ENCODE measurements around the gene TARM1. TPM values are rescaled to one million over a fixed set of nuclear protein-coding genes. Genes with fewer than 3 reads are reported as not detected.
"Not testable (repeated sequence)": the region's sequence is repeated elsewhere in the genome, so short reads cannot be mapped to it uniquely, and the experiment has no call there.

TARM1 gene
- total RNA-seq, 1 donor from 2014 or later, result not detected

DNA sequence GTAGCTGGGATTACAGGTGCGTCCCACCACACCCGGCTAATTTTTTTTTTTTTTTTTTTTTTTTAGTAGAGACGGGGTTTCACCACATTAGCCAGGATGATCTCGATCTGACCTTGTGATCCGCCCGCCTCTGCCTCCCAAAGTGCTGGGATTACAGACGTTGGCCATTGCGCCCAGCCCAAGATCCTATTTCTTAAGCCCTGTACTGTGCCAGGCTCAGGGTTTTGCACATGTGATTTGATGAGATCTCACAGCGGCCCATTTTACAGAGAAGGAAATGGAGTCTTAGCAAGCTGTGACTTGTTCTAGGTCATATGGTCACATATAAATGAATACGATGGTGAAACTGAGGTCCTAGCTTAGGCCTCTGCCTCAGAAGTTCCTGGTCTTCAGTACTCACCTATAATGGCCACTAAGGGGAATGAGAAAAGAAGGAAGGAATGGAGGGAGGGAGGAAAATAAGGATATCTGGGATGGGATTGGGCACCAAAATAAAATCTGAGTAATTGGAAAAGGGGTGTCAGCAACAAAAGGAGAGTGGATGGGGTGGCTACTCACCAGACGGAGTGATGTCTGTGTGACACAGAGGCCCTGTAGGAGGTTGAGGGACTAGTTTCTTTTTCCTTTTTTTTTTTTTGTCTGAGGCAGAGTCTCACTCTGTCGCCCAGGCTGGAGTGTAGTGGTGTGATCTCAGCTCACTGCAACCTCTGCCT, 18.2 kb upstream of the TARM1 start:
- Mint-ChIP-seq H3K4me3 (no peak overlapping the region), H3K27ac (no peak overlapping the region), H3K4me1 (peaks cover 12% of the 10 kb centered on the region), H3K27me3 (ENCODE audit: low read depth) (peaks cover 32% of the 10 kb centered on the region), H3K9me3 (peaks cover 2% of the 10 kb centered on the region), H3K36me3 (peaks cover 2% of the 10 kb centered on the region)
- DNase-seq (ENCODE audit: low spot score in 2 of 2, unreplicated experiment in 2 of 2), result no peak
- TF ChIP-seq, protein P1, sequence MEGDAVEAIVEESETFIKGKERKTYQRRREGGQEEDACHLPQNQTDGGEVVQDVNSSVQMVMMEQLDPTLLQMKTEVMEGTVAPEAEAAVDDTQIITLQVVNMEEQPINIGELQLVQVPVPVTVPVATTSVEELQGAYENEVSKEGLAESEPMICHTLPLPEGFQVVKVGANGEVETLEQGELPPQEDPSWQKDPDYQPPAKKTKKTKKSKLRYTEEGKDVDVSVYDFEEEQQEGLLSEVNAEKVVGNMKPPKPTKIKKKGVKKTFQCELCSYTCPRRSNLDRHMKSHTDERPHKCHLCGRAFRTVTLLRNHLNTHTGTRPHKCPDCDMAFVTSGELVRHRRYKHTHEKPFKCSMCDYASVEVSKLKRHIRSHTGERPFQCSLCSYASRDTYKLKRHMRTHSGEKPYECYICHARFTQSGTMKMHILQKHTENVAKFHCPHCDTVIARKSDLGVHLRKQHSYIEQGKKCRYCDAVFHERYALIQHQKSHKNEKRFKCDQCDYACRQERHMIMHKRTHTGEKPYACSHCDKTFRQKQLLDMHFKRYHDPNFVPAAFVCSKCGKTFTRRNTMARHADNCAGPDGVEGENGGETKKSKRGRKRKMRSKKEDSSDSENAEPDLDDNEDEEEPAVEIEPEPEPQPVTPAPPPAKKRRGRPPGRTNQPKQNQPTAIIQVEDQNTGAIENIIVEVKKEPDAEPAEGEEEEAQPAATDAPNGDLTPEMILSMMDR (IDR thresholded peaks at IDR 0.05; ENCODE audit: unreplicated experiment), result no peak

DNA sequence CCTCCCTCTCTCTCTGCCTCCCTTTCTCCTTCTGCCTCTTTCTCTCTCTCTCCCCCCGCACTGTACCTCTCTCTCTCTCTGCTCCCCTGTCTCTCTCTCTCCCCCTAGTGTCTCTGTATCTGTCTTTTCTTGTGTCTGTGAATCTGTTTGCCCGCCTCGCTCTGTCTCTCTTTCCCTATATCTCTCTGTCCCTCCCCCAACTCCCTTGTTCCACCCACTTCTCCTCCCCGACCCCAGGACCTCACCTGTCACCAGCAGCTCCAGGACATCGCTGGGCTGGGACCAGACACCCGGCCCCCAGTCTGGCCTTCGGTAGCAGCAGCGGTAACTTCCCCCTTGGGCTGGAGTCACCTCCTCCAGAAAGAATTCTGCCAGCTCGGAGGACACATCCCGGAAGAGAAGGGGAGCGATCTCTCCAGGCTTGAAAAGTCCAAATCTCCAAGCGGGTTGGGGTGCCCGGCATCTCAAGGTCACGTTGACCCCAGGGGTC, 15.5 kb upstream of the TARM1 start:
- TF ChIP-seq, protein P1 (IDR thresholded peaks at IDR 0.05; ENCODE audit: unreplicated experiment), result no peak
- no peaks in the 10 kb centered on the region for H3K36me3 Mint-ChIP-seq
- H3K9me3 Mint-ChIP-seq, result peaks cover 4% of the 10 kb centered on the region
- peaks cover 42% of the 10 kb centered on the region for H3K27me3 Mint-ChIP-seq (ENCODE audit: low read depth)
- peaks cover 4% of the 10 kb centered on the region for H3K4me1 Mint-ChIP-seq
- no peak for DNase-seq (ENCODE audit: low spot score in 2 of 2, unreplicated experiment in 2 of 2)
- no peak overlapping the region for H3K27ac Mint-ChIP-seq
- peak overlapping the region; percentile 48 for H3K4me3 Mint-ChIP-seq

DNA sequence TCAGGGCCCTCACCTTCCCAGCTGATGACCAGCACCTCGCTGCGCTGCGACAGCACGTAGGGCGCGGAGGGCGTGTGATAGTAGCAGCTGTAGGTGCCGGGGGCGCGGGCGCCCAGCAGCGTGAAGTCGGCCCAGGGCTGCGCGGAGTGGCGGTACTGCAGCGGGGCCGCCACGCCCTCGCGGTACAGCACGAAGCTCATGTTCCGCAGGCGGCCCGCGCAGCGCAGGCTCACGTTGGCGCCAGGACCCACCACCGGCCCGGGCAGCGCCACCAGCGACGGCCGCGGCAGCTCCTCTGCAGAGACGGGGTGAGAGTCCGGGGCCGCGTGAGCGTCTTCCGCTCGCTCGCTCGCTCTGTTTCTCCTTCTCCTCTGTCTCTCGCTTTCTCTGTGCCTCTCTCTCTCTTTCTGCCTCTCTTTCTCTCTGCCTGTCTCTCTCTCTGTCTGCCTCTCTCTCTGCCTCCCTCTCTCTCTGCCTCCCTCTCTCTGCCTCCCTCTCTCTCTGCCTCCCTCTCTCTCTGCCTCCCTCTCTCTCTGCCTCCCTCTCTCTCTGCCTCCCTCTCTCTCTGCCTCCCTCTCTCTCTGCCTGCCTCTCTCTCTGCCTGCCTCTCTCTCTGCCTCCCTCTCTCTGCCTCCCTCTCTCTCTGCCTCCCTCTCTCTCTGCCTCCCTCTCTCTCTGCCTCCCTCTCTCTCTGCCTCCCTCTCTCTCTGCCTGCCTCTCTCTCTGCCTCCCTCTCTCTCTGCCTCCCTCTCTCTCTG, 14.9 kb upstream of the TARM1 start:
- DNase-seq (ENCODE audit: low spot score in 2 of 2, unreplicated experiment in 2 of 2), result peak in 1 of 2 experiments; percentile 65
- peak overlapping the region; percentile 56 for H3K4me3 Mint-ChIP-seq
- H3K36me3 Mint-ChIP-seq, H3K4me1 Mint-ChIP-seq, H3K9me3 Mint-ChIP-seq, H3K27ac Mint-ChIP-seq: not testable (repeated sequence)
- peaks cover 45% of the 10 kb centered on the region for H3K27me3 Mint-ChIP-seq (ENCODE audit: low read depth)

DNA sequence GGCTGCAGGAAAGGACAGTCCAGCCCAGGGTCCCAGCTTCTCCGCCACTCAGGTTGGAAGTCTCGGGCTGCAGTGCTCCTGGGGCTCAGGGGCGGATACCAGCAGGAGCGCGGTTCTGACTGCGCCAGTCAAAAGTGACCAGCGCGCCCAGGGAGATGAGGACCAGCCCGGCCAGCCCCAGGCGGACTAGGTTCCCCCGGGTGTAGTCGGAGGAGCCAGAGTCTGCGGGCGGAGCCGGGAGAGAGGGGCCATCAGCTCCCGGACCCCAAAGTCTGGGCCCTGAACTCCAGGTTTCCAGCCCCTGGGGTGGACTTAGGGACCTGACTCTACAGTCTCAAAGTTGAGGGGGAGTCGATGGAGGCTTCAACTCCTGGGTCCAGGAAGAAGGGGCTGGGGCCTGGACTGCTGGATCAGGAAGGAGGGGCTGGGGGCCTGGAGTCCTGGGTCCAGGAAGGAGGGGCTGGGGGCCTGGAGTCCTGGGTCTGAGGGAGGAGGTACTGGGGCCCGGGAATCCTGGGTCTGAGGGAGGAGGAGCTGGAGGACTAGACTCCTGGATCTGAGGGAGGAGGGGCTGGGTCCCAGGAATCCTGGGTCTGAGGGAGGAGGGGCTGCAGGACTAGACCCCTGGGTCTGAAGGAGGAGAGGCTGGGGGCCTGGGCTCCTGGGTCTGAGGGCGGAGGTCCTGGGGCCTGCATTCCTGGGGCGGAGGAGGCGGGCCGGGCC, 14.1 kb upstream of the TARM1 start:
- Mint-ChIP-seq H3K4me3 (no peak overlapping the region), H3K4me1 (peaks cover 4% of the 10 kb centered on the region), H3K36me3 (no peaks in the 10 kb centered on the region), H3K27ac (no peak overlapping the region), H3K9me3 (peaks cover 4% of the 10 kb centered on the region), H3K27me3 (ENCODE audit: low read depth) (peaks cover 48% of the 10 kb centered on the region)
- no peak for DNase-seq (ENCODE audit: low spot score in 2 of 2, unreplicated experiment in 2 of 2)
- TF ChIP-seq, protein P1 (IDR thresholded peaks at IDR 0.05; ENCODE audit: unreplicated experiment), result no peak

DNA sequence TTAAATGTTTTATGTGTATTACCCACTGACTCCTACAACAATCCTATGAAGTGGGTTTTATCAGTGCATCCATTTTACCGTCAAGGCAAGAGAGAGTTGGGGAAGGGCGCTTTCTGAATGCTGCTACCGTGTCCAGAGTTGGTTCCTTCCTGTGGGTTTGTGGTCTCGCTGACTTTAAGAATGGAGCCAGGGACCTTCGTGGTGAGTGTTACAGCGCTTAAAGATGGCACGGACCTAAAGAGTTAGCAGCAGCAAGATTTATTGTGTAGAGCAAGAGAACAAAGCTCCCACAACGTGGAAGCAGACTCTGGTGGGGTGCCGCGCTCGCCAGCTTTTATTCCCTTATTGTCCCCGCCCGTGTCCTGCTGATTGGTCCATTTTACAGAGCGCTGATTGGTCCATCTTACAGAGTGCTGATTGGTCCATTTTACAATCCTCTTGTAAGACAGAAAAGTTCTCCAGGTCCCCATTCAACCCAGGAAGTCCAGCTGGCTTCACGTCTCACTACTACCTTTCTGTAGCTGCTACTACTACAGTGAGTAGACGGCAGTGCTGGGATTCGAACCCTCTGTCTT, 13.3 kb upstream of the TARM1 start:
- peaks cover 4% of the 10 kb centered on the region for H3K9me3 Mint-ChIP-seq
- TF ChIP-seq, protein P1 (IDR thresholded peaks at IDR 0.05; ENCODE audit: unreplicated experiment), result no peak
- no peak overlapping the region for H3K27ac Mint-ChIP-seq
- peaks cover 4% of the 10 kb centered on the region for H3K4me1 Mint-ChIP-seq
- DNase-seq (ENCODE audit: low spot score in 2 of 2, unreplicated experiment in 2 of 2), result no peak
- no peak overlapping the region for H3K4me3 Mint-ChIP-seq
- no peaks in the 10 kb centered on the region for H3K36me3 Mint-ChIP-seq
- peaks cover 50% of the 10 kb centered on the region for H3K27me3 Mint-ChIP-seq (ENCODE audit: low read depth)

All from mesothelial cell of epicardium (in vitro differentiated cells).